Colon (tissue), 2 donors: ENCODE data around the gene UBE2I.

Experiments used
- FAIRE-seq: peaks from 2 replicates; lab custom pipeline; 2012; peaks lifted over from hg19 to GRCh38; lab: Jason Lieb, UNC
- donor health status: control.
- donor health status: control.

UBE2I gene

GRCh38 chr16:1343428-1344242 is 34.2 kb downstream of the UBE2I start:
- FAIRE-seq: no peak

- FAIRE-seq: no peak
These were observed 35.1 kb downstream of the UBE2I start for GRCh38 chr16:1344499-1344898.

GRCh38 chr16:1345087-1345486 is 35.7 kb downstream of the UBE2I start:
- FAIRE-seq: no peak

GRCh38 chr16:1345651-1346421 is 36.4 kb downstream of the UBE2I start:
- no peak for FAIRE-seq

GRCh38 chr16:1346422-1347285 is 37.2 kb downstream of the UBE2I start:
- FAIRE-seq: no peak

- no peak for FAIRE-seq
These were observed 37.9 kb downstream of the UBE2I start for GRCh38 chr16:1347286-1347855.

- FAIRE-seq: no peak
These were observed 38.5 kb downstream of the UBE2I start for GRCh38 chr16:1347962-1348361.

GRCh38 chr16:1348441-1348840 is 39.0 kb downstream of the UBE2I start:
- no peak for FAIRE-seq

GRCh38 chr16:1348926-1349325 is 39.5 kb downstream of the UBE2I start:
- no peak for FAIRE-seq

- FAIRE-seq: no peak
These were observed 39.9 kb downstream of the UBE2I start for GRCh38 chr16:1349351-1349750.

- FAIRE-seq: no peak
These were observed 40.5 kb downstream of the UBE2I start for GRCh38 chr16:1349951-1350350.

GRCh38 chr16:1350691-1351090 is 41.3 kb downstream of the UBE2I start:
- FAIRE-seq: no peak

GRCh38 chr16:1351215-1351581 is 41.8 kb downstream of the UBE2I start:
- no peak for FAIRE-seq

GRCh38 chr16:1351582-1352362 is 42.3 kb downstream of the UBE2I start, which contains the start of the genes GNPTG and TSR3:
Gene GNPTG, plus strand, starts transcription at chr16:1351931. Its CDS starts 35 bp downstream, at chr16:1351966.
Gene TSR3, minus strand, starts transcription at chr16:1351878. Its CDS starts 74 bp downstream, at chr16:1351804.
- no peak for FAIRE-seq

GRCh38 chr16:1354815-1355540 is 45.5 kb downstream of the UBE2I start:
- FAIRE-seq: no peak

- no peak for FAIRE-seq
These were observed 46.2 kb downstream of the UBE2I start for GRCh38 chr16:1355591-1355990.

- FAIRE-seq: no peak
These were observed 46.8 kb downstream of the UBE2I start for GRCh38 chr16:1356061-1356900.

GRCh38 chr16:1357906-1358566 is 48.6 kb downstream of the UBE2I start:
- no peak for FAIRE-seq
